Karpas-422 (cell line): ENCODE results near the gene FLACC1. TPM values are rescaled to one million over a fixed set of nuclear protein-coding genes. Genes with fewer than 3 reads are reported as not detected.

ENCODE experiments used
- DNase-seq: peaks from one replicate; pipeline ENCODE4 v3.0.0-alpha.2; 2015
- H2AFZ ChIP-seq: fragments of 200-600 bp; sonication (generic); 2 replicates; pipeline ENCODE4 v1.6.1; 2014; ENCODE audit warnings: antibody characterized with exemption, low read length, mixed read lengths
- H3K27ac ChIP-seq: fragments of 200-600 bp; sonication (generic); 2 replicates; pipeline ENCODE4 v1.5.1; 2014; ENCODE audit warnings: mild to moderate bottlenecking, low read length, moderate library complexity
- H3K27me3 ChIP-seq: fragments of 200-600 bp; sonication (generic); 2 replicates; pipeline ENCODE4 v1.6.1; 2014; ENCODE audit warnings: low read length, mixed read lengths
- H3K36me3 ChIP-seq: fragments of 200-600 bp; sonication (generic); 2 replicates; pipeline ENCODE4 v1.6.1; 2014; ENCODE audit warnings: low read length, mixed read lengths; ENCODE audit not compliant: insufficient read depth
- H3K4me1 ChIP-seq: fragments of 200-600 bp; sonication (generic); 2 replicates; pipeline ENCODE4 v1.6.1; 2014; ENCODE audit warnings: mild to moderate bottlenecking, low read length, mixed read lengths
- H3K4me2 ChIP-seq: fragments of 200-600 bp; sonication (generic); 2 replicates; pipeline ENCODE4 v1.6.1; 2014; ENCODE audit warnings: low read length, low read depth, mild to moderate bottlenecking; ENCODE audit not compliant: poor library complexity, severe bottlenecking
- H3K4me3 ChIP-seq: fragments of 200-600 bp; sonication (generic); 2 replicates; pipeline ENCODE4 v1.5.1; 2014; ENCODE audit warnings: mild to moderate bottlenecking, antibody characterized with exemption, low read length, mixed read lengths
- H3K79me2 ChIP-seq: fragments of 200-600 bp; sonication (generic); 2 replicates; pipeline ENCODE4 v1.6.1; 2014; ENCODE audit warnings: mild to moderate bottlenecking, low read length, mixed read lengths
- H3K9ac ChIP-seq: fragments of 200-600 bp; sonication (generic); 2 replicates; pipeline ENCODE4 v1.6.0; 2014; ENCODE audit warnings: low read length
- H3K9me2 ChIP-seq: fragments of 200-600 bp; sonication (generic), shearing (Covaris generic); replicated peaks from 2 replicates; pipeline ENCODE4 v1.6.0; 2014; ENCODE audit warnings: mild to moderate bottlenecking, low read length, moderate library complexity; ENCODE audit not compliant: insufficient read depth
- H3K9me3 ChIP-seq: fragments of 300-700, 200-600 bp; sonication (generic); 2 replicates; pipeline ENCODE4 v1.6.1; 2014; ENCODE audit warnings: low read length, mixed read lengths
- H4K20me1 ChIP-seq: fragments of 200-600 bp; sonication (generic); 2 replicates; pipeline ENCODE4 v1.6.1; 2014; ENCODE audit warnings: mild to moderate bottlenecking, antibody characterized with exemption, low read length, low read depth; ENCODE audit not compliant: insufficient read depth
- total RNA-seq: library from RNA; depleted of rRNA; stranded (reverse); fragments of >200 nt; shearing (Covaris generic); gene quantifications from 2 replicates; pipeline ENCODE4 v1.2.3, GENCODE V29; 2014; ENCODE audit warnings: low replicate concordance

Gene FLACC1
- total RNA-seq, 1 experiment from 2014 or later: 13.2 TPM

DNA sequence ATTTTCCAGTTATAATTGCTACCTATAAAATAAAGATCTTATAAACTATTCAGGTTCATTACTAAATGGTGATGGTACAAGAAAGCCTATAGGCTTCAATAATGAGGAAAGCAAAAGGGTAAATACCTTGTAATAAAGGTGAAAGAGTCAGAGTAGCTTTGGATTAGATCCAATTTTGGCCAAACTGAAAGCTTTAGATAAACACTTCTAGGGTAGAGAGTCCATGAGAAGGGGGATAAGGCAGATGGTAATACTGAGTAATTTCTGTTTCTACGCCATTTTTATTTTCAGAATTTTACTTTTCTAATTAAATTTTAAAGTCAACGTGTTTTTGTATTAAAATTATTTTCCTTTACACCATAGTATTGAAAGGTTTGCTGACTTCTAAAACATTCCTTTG lies 87.4 kb downstream of the FLACC1 start:
- Histone ChIP-seq H3K27ac (no peak overlapping the region), H3K4me1 (no peaks in the 10 kb centered on the region), H2AFZ (no peak overlapping the region), H3K9me3 (no peaks in the 10 kb centered on the region), H3K36me3 (peaks cover 35% of the 10 kb centered on the region; the same call in 1 of the 2 replicates), H3K27me3 (no peaks in the 10 kb centered on the region), H3K9me2 (no peaks in the 10 kb centered on the region), H4K20me1 (no peaks in the 10 kb centered on the region; the same call in 1 of the 2 replicates), H3K9ac (no peak overlapping the region), H3K4me2 (no peak overlapping the region), H3K79me2 (peaks cover 38% of the 10 kb centered on the region), H3K4me3 (no peak overlapping the region)
- no peak for DNase-seq

DNA sequence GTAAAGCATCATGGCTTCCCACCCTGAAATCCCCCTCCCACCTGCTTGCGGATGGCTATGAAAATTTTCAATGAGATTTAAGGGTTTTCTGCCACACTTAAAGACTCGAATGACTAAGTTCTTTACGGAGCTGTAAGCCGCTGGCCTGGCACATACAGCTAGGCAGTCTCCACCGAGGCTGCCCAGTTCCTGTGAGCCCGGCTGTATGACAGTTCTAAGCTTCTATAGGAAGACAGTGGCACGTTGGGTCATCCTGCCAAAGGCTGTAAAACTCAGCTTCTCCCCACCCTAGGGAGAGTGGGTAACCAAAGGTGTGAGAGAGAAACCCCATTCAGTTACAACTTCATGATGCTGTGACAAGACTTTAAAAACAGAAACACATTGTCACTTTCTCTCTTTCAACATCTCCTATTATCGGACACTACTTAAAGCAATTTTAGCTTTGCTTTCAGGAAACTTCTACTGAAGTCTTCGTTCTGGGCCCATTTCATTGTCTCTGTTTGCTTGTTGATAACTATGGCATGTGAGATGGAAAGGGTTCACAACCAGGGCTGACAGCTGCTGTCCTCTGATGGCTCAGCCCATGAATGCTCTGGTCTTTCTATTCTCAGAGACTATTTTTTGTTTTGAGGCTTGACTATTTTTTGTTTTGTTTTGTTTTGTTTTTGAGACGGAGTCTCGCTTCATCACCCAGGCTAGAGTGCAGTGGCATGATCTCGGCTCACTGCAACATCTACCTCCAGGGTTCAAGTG lies 89.7 kb downstream of the FLACC1 start:
- Histone ChIP-seq H3K27ac (no peak overlapping the region), H3K9me2 (no peaks in the 10 kb centered on the region), H3K4me1 (peaks cover 17% of the 10 kb centered on the region), H3K4me2 (no peak overlapping the region), H2AFZ (no peak overlapping the region), H3K9ac (no peak overlapping the region), H3K27me3 (no peaks in the 10 kb centered on the region), H3K36me3 (peaks cover 32% of the 10 kb centered on the region; the same call in 1 of the 2 replicates), H3K79me2 (peaks cover 61% of the 10 kb centered on the region), H4K20me1 (peaks cover 21% of the 10 kb centered on the region; the same call in 1 of the 2 replicates), H3K9me3 (no peaks in the 10 kb centered on the region), H3K4me3 (no peak overlapping the region)
- no peak for DNase-seq

DNA sequence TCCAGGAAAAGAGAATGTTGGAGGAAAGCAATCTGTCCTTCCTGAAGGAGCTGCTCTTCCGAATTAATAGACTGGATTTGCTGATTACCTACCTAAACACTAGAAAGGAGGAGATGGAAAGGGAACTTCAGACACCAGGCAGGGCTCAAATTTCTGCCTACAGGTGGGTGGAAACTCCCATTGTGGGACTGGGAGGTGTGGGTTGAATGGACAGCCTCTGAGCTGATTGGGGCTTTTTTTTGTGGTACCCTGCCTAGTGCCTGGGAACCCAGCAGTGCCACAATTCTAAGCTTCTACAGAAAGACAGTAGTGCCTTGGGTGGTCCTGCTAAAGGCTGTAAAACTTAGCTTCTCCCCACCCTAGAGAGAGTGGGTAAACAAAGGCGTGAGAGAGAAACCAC lies 90.5 kb downstream of the FLACC1 start:
- H3K4me2 ChIP-seq: no peak overlapping the region
- no peaks in the 10 kb centered on the region for H3K9me3 ChIP-seq
- H3K4me1 ChIP-seq: peaks cover 24% of the 10 kb centered on the region
- peaks cover 21% of the 10 kb centered on the region; the same call in 1 of the 2 replicates for H4K20me1 ChIP-seq
- DNase-seq: no peak
- H3K27me3 ChIP-seq: no peaks in the 10 kb centered on the region
- H3K9ac ChIP-seq: no peak overlapping the region
- no peak overlapping the region for H3K27ac ChIP-seq
- H3K79me2 ChIP-seq: peaks cover 68% of the 10 kb centered on the region
- H3K9me2 ChIP-seq: no peaks in the 10 kb centered on the region
- H2AFZ ChIP-seq: no peak overlapping the region
- peaks cover 26% of the 10 kb centered on the region; the same call in 1 of the 2 replicates for H3K36me3 ChIP-seq
- no peak overlapping the region for H3K4me3 ChIP-seq

DNA sequence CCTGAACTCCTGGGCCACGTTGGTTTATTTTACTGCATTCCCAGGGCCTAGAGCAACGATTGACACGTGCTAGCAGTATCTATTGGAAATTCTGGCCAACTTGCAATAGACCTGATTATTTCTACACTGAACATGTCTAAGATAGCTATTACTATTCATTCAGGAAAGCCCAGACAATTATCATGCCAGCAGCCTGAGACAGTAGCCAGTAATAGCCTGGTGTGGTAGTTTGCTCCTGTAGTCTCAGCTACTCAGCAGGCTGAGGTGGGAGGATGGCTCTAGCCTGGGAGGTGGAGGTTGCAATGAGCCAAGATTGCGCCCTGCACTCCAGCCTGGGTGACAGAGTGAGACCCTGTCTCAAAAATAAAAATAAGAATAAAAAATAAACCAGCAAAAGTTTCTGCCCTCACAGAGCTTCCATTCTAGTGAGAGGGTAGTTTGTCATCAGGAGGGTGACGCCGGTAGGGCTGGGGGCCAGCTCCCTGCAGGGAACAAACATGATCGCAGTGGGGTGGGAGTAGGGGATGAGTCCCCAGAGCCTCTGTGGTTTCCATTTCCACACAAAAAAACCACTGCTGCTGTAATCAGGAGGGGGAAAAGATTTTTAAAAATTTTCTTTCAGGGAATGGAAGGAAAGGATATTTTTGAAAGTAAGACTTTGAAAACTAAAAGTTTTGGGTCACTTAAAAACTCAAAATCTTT lies 92.5 kb downstream of the FLACC1 start:
- Histone ChIP-seq H3K36me3 (peaks cover 20% of the 10 kb centered on the region; the same call in 1 of the 2 replicates), H3K9me2 (no peaks in the 10 kb centered on the region), H3K27ac (no peak overlapping the region), H3K27me3 (no peaks in the 10 kb centered on the region), H3K4me1 (peaks cover 41% of the 10 kb centered on the region), H3K79me2 (peaks cover 81% of the 10 kb centered on the region), H2AFZ (no peak overlapping the region), H3K4me3 (no peak overlapping the region), H4K20me1 (peaks cover 24% of the 10 kb centered on the region; the same call in 1 of the 2 replicates), H3K9me3 (no peaks in the 10 kb centered on the region), H3K4me2 (no peak overlapping the region), H3K9ac (no peak overlapping the region)
- no peak for DNase-seq

DNA sequence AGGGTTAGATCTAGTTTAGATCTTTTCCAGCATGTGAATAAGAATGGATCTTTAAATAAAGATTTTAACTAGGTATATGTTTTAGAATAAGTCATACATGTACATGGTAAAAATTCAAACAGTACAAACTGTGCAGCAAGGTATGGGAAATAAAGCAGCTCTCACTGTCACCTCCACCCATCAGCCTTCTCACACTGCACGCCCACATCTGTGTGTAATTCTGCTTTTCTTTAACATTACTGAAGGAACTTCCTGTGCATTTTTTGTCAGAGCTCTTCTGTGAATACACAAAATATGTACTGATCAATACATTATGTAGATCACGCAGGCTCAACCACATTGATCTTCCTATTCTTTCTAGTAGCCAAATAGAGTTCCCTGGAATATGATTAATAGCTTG lies 93.4 kb downstream of the FLACC1 start:
- Histone ChIP-seq H3K36me3 (peaks cover 15% of the 10 kb centered on the region; the same call in 1 of the 2 replicates), H3K9ac (no peak overlapping the region), H3K9me3 (no peaks in the 10 kb centered on the region), H3K79me2 (peaks cover 80% of the 10 kb centered on the region), H3K4me1 (peaks cover 50% of the 10 kb centered on the region), H4K20me1 (peaks cover 24% of the 10 kb centered on the region; the same call in 1 of the 2 replicates), H3K27me3 (no peaks in the 10 kb centered on the region), H3K4me2 (peak overlapping the region; percentile 87), H3K4me3 (no peak overlapping the region), H2AFZ (no peak overlapping the region), H3K9me2 (no peaks in the 10 kb centered on the region), H3K27ac (no peak overlapping the region)
- no peak for DNase-seq

DNA sequence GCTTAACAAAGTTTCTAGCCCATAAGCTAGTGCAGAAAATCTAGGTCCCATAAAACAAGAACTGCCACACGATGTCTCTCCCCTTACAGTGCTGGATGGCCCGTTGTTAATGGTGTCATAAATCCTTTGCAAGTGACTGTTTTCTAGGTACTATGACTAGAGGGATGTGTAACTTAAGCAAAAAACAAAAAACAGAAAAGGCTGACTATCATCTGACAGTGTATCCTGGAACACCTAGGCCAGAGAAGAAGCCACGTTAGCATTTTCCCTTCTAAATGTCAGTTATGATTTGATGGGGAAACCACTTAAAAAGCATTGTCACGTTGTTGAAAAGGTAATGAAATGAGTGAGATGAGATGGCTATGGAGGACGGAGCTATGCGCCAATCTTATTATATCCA lies 94.4 kb downstream of the FLACC1 start:
- H3K9me2 ChIP-seq: no peaks in the 10 kb centered on the region
- H3K9me3 ChIP-seq: no peaks in the 10 kb centered on the region
- H4K20me1 ChIP-seq: peaks cover 24% of the 10 kb centered on the region; the same call in 1 of the 2 replicates
- H3K9ac ChIP-seq: peak overlapping the region; percentile 13; the same call in 1 of the 2 replicates
- no peaks in the 10 kb centered on the region for H3K27me3 ChIP-seq
- DNase-seq: peak; percentile 59
- H3K4me3 ChIP-seq: peak overlapping the region; percentile 43
- H3K27ac ChIP-seq: no peak overlapping the region
- no peak overlapping the region for H2AFZ ChIP-seq
- peaks cover 10% of the 10 kb centered on the region; the same call in 1 of the 2 replicates for H3K36me3 ChIP-seq
- H3K4me1 ChIP-seq: peaks cover 60% of the 10 kb centered on the region
- H3K79me2 ChIP-seq: peaks cover 76% of the 10 kb centered on the region
- H3K4me2 ChIP-seq: peak overlapping the region; percentile 87

DNA sequence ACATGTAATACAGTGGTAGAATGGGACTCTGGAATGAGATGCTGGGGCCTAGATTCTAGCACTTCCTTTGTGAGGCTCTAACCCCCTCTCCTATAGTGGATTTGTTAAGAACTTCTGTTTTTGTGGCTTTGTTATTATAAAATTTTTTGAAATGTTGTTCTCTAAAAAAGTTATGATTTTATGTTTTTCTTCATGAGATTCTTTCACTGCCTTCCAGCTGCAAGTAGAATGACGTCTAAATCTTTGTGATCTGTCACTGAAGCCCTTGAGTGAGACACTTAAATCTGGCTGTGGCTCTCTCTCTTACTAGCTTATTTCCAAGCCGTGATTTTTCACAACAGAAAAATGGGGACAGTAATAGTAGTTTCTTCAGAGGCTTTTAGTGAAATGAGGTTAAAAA lies 95.2 kb downstream of the FLACC1 start:
- no peaks in the 10 kb centered on the region for H3K27me3 ChIP-seq
- H3K4me2 ChIP-seq: peak overlapping the region; percentile 87
- H3K9ac ChIP-seq: peak overlapping the region; percentile 79
- peaks cover 65% of the 10 kb centered on the region for H3K4me1 ChIP-seq
- H3K27ac ChIP-seq: no peak overlapping the region
- H4K20me1 ChIP-seq: peaks cover 24% of the 10 kb centered on the region; the same call in 1 of the 2 replicates
- no peaks in the 10 kb centered on the region for H3K9me3 ChIP-seq
- H3K9me2 ChIP-seq: no peaks in the 10 kb centered on the region
- peak overlapping the region; percentile 90 for H3K4me3 ChIP-seq
- peaks cover 70% of the 10 kb centered on the region for H3K79me2 ChIP-seq
- no peak overlapping the region for H2AFZ ChIP-seq
- 0 out of 2 replicates have a peak, but pooled peaks cover 4% of the 10 kb centered on the region for H3K36me3 ChIP-seq
- peak; percentile 56 for DNase-seq

DNA sequence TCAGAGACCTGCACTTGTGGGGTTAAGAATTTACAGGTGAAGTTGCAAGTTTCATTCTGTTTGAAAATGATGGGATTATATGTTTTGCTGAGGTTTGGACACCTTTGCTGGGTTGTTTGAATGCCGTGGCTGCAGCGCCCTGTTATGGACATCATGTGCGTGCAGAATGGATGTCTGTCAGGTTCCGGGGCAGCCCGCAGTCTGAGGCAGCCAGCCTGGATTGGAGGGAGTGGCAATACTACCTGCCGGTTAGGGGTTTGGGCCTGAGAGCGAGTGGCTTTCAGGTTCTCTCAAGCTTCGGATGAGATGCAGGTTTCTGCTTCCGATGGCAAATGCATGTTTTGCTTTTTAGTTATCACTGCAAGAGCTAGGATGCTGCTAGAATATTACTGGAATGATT lies 95.7 kb downstream of the FLACC1 start:
- peak overlapping the region; percentile 87 for H3K4me2 ChIP-seq
- no peak overlapping the region for H3K27ac ChIP-seq
- no peaks in the 10 kb centered on the region for H3K9me2 ChIP-seq
- H3K4me1 ChIP-seq: peaks cover 65% of the 10 kb centered on the region
- no peaks in the 10 kb centered on the region for H3K9me3 ChIP-seq
- peaks cover 24% of the 10 kb centered on the region; the same call in 1 of the 2 replicates for H4K20me1 ChIP-seq
- peaks cover 65% of the 10 kb centered on the region for H3K79me2 ChIP-seq
- H2AFZ ChIP-seq: no peak overlapping the region
- no peaks in the 10 kb centered on the region for H3K27me3 ChIP-seq
- peak; percentile 78 for DNase-seq
- peak overlapping the region; percentile 79 for H3K9ac ChIP-seq
- H3K4me3 ChIP-seq: peak overlapping the region; percentile 90
- H3K36me3 ChIP-seq: 0 out of 2 replicates have a peak, but pooled peaks cover 4% of the 10 kb centered on the region
